Tibial nerve (tissue), 4 donors: ENCODE results near the gene NCK2.

ENCODE experiments used
- CTCF ChIP-seq, 5 experiments: fragments of 200-600 bp in 3 of 5; fragments of 450-650 bp in 2 of 5; sonication (generic) in 3 of 5; IDR thresholded peaks; one replicate each; pipeline ENCODE4 v1.5.1; 2016 to 2019; ENCODE audit warnings: antibody characterized with exemption in 5 of 5, mild to moderate bottlenecking in 3 of 5, moderate library complexity in 2 of 5
- EP300 ChIP-seq, 2 donors: sonication (generic); formaldehyde crosslinking; IDR thresholded peaks; one replicate each; pipeline ENCODE4 v1.6.1; 2017; ENCODE audit warnings: antibody characterized with exemption in 2 of 2, mild to moderate bottlenecking in 1 of 2
- POLR2A ChIP-seq, 2 donors: fragments of 450-650 bp; IDR thresholded peaks; one replicate each; pipeline ENCODE4 v1.6.1; 2017; ENCODE audit warnings: antibody characterized with exemption in 2 of 2, mild to moderate bottlenecking in 2 of 2, moderate library complexity in 2 of 2

- TF ChIP-seq CTCF (IDR thresholded peaks at IDR 0.05) = no peak
- TF ChIP-seq POLR2A (IDR thresholded peaks at IDR 0.05) = no peak
- TF ChIP-seq EP300 (IDR thresholded peaks at IDR 0.05) = no peak
Measured at GRCh38 chr2:105859694-105859951, 114.9 kb downstream of the NCK2 start.
